GM12878 (cell line): ENCODE measurements around the gene BBS9. TPM values are rescaled to one million over a fixed set of nuclear protein-coding genes. Genes with fewer than 3 reads are reported as not detected.

Experiments
- ATAC-seq: fragments of 200-7000 bp; cut with Tn5 transposase; 3 replicates; pipeline ENCODE4 v1.9.1; 2020; ENCODE audit warnings: mild to moderate bottlenecking, moderate library complexity
- BruUV-seq: library from RNA; stranded (reverse); fragments of 400-500 nt; replicated peaks from 2 replicates; lab custom pipeline; 2021; lab: Mats Ljungman, UMichigan
- CTCF ChIA-PET: fragments of 300-600 bp; sonication (Branson Sonifier 250); formaldehyde crosslinking; extraction: SDS; loops from one replicate; lab custom pipeline; 2021; ENCODE audit warnings: inconsistent platforms; lab: Yijun Ruan, JAX
- POLR2A ChIA-PET: fragments of 350-600 bp; formaldehyde crosslinking; extraction: SDS; loops from one replicate; lab custom pipeline; 2021; ENCODE audit warnings: inconsistent platforms; lab: Charles Lee
- RAD21 ChIA-PET: fragments of 300-600 bp; sonication (Branson Sonifier 250); formaldehyde crosslinking; loops from one replicate; lab custom pipeline; 2023; ENCODE audit warnings: antibody characterized with exemption; ENCODE audit not compliant: unreplicated experiment; lab: Charles Lee
- SMC1A ChIA-PET: fragments of 300-600 bp; sonication (Branson Sonifier 250); formaldehyde crosslinking; loops from one replicate; lab custom pipeline; 2023; ENCODE audit not compliant: unreplicated experiment, uncharacterized antibody; lab: Charles Lee
- DNase-seq: peaks from one replicate; pipeline ENCODE4 v3.0.0-alpha.2; 2011; ENCODE audit warnings: low read depth, low spot score
- FAIRE-seq: peaks from 3 replicates; lab custom pipeline; 2011; peaks lifted over from hg19 to GRCh38; lab: Jason Lieb, UNC
- H2AFZ ChIP-seq: 2 replicates; pipeline ENCODE4 v1.6.0; 2011; ENCODE audit warnings: low read depth, low read length, control low read depth; ENCODE audit not compliant: control insufficient read depth
- H3K27ac ChIP-seq: 2 replicates; pipeline ENCODE4 v1.5.1; 2011; ENCODE audit warnings: control low read depth; ENCODE audit not compliant: control insufficient read depth, insufficient read depth
- H3K27me3 ChIP-seq, 2 experiments: replicated peaks in 1 of 2; 2 replicates each; pipeline versions ENCODE4 v1.6.0 to v1.6.1; 2011; ENCODE audit warnings: low read length in 1 of 2; ENCODE audit not compliant: control insufficient read depth in 2 of 2, insufficient read depth in 2 of 2
- H3K36me3 ChIP-seq, 2 experiments: 2 replicates each; pipeline ENCODE4 v1.5.1; 2011; ENCODE audit warnings: low read length in 1 of 2; ENCODE audit not compliant: control insufficient read depth in 2 of 2, insufficient read depth in 2 of 2
- H3K4me1 ChIP-seq: 2 replicates; pipeline ENCODE4 v1.6.1; 2011; ENCODE audit warnings: mild to moderate bottlenecking, low read length, moderate library complexity, mixed read lengths; ENCODE audit not compliant: control insufficient read depth, insufficient read depth
- H3K4me2 ChIP-seq: 2 replicates; pipeline ENCODE4 v1.6.0; 2011; ENCODE audit warnings: control low read depth; ENCODE audit not compliant: control insufficient read depth, insufficient read depth
- H3K4me3 ChIP-seq: fragments of 200-600 bp; sonication (generic); 2 replicates; pipeline ENCODE4 v1.5.1; 2016
- H3K79me2 ChIP-seq: 2 replicates; pipeline ENCODE4 v1.6.0; 2011; ENCODE audit warnings: low read length; ENCODE audit not compliant: control insufficient read depth, insufficient read depth
- H3K9ac ChIP-seq: 2 replicates; pipeline ENCODE4 v1.8.0; 2011; ENCODE audit warnings: low read length, control low read depth, mixed read lengths; ENCODE audit not compliant: control insufficient read depth, insufficient read depth
- H3K9me3 ChIP-seq: replicated peaks from 3 replicates; pipeline ENCODE4 v1.5.1; 2011; ENCODE audit warnings: mild to moderate bottlenecking, low read length; ENCODE audit not compliant: control insufficient read depth, insufficient read depth
- H4K20me1 ChIP-seq: 2 replicates; pipeline ENCODE4 v1.6.0; 2011; ENCODE audit not compliant: control insufficient read depth, insufficient read depth
- ASH2L ChIP-seq: fragments of 300-600, 200-600 bp; sonication (generic); IDR thresholded peaks from 2 replicates; pipeline ENCODE4 v1.6.1; 2017; ENCODE audit warnings: low read depth, mild to moderate bottlenecking, borderline replicate concordance
- CHD4 ChIP-seq: fragments of 200-600 bp; sonication (generic); IDR thresholded peaks from 2 replicates; pipeline ENCODE4 v1.6.1; 2016; ENCODE audit warnings: mild to moderate bottlenecking
- CTCF ChIP-seq, 3 experiments: IDR thresholded peaks in 2 of 3; conservative IDR thresholded peaks in 1 of 3; 2 replicates each; pipeline ENCODE4 v1.5.1; 2011; ENCODE audit warnings: low read depth in 3 of 3, low read length in 3 of 3, mild to moderate bottlenecking in 3 of 3, control low read depth in 2 of 3, moderate library complexity in 2 of 3, inconsistent platforms in 1 of 3, mixed read lengths in 1 of 3; ENCODE audit not compliant: control insufficient read depth in 2 of 3, insufficient read depth in 1 of 3; ENCODE audit errors: extremely low read depth in 1 of 3
- E4F1 ChIP-seq: fragments of 450-650 bp; IDR thresholded peaks from 2 replicates; pipeline ENCODE4 v1.6.1; 2018; ENCODE audit warnings: borderline replicate concordance, mild to moderate bottlenecking; ENCODE audit not compliant: partially characterized antibody
- MEF2A ChIP-seq: IDR thresholded peaks from 2 replicates; pipeline ENCODE4 v1.6.1; 2011; ENCODE audit warnings: low read depth, mild to moderate bottlenecking, low read length, moderate library complexity; ENCODE audit not compliant: insufficient read depth
- NR2C2 ChIP-seq: IDR thresholded peaks from 2 replicates; pipeline ENCODE4 v1.6.1; 2011; ENCODE audit warnings: borderline replicate concordance, low read depth; ENCODE audit not compliant: control insufficient read depth, insufficient read length
- NR2F1 ChIP-seq: fragments of 450-650 bp; conservative IDR thresholded peaks from 2 replicates; pipeline ENCODE4 v1.6.1; 2017; ENCODE audit warnings: mild to moderate bottlenecking
- RAD21 ChIP-seq: IDR thresholded peaks from 2 replicates; pipeline ENCODE4 v1.6.1; 2011; ENCODE audit warnings: mild to moderate bottlenecking, low read depth, low read length, moderate library complexity; ENCODE audit not compliant: insufficient read depth
- RCOR1 ChIP-seq: conservative IDR thresholded peaks from 2 replicates; pipeline ENCODE4 v1.6.1; 2012; ENCODE audit warnings: low read depth, low read length, improper control_type of control experiment
- SMC3 ChIP-seq: IDR thresholded peaks from 2 replicates; pipeline ENCODE4 v1.6.1; 2011; ENCODE audit warnings: low read length, improper control_type of control experiment, borderline replicate concordance
- SRF ChIP-seq, 2 experiments: IDR thresholded peaks; 2 replicates each; pipeline ENCODE4 v1.6.1; 2011; ENCODE audit warnings: low read depth in 2 of 2, low read length in 2 of 2, mild to moderate bottlenecking in 1 of 2, moderate library complexity in 1 of 2
- TAF1 ChIP-seq: IDR thresholded peaks from 2 replicates; pipeline ENCODE4 v1.6.1; 2011; ENCODE audit warnings: mild to moderate bottlenecking, low read depth, low read length, borderline replicate concordance
- WRNIP1 ChIP-seq: IDR thresholded peaks from 2 replicates; pipeline ENCODE4 v1.6.1; 2011; ENCODE audit warnings: low read depth, low read length, improper control_type of control experiment, borderline replicate concordance
- ZNF687 ChIP-seq: fragments of 450-650 bp; IDR thresholded peaks from 2 replicates; pipeline ENCODE4 v1.6.1; 2017; ENCODE audit warnings: mild to moderate bottlenecking, moderate library complexity
- WGBS: methylation state at CpG from one replicate; pipeline ENCODE4 v1.1.6; 2016; ENCODE audit warnings: low lambda C conversion rate; ENCODE audit not compliant: insufficient replicate concordance, insufficient coverage; ENCODE audit errors: missing lambda C conversion rate; 5-methylcytosine and 5-hydroxymethylcytosine counted together
- in situ Hi-C: fragments of 300-500 bp; cut with MboI; formaldehyde crosslinking; loops from 9 replicates; pipeline ENCODE4 v1.14.3; 2018; ENCODE audit warnings: mixed read lengths
- intact Hi-C: fragments of 100-400 bp; cut with micrococcal nuclease; formaldehyde crosslinking; loops from one replicate; pipeline ENCODE4 v1.14.2; 2022; ENCODE audit not compliant: unreplicated experiment
- polyA plus RNA-seq, 11 experiments: library from polyadenylated mRNA; depleted of rRNA in 4 of 11; unstranded in 6 of 11; stranded (reverse) in 5 of 11; fragments of >200 nt; fragmentation: Nextera tagmentation in 4 of 11; fragmentation: Illumina TruSeq in 1 of 11; extraction: Ambion mirVana in 4 of 11; extraction: Trizol in 1 of 11; gene quantifications; 1 replicate in 1 of 11; 2 replicates in 10 of 11; pipeline versions ENCODE4 v1.2.1 to v1.2.3, GENCODE V29; 2011 to 2016; ENCODE audit warnings: inconsistent platforms in 2 of 11, missing spikeins in 2 of 11, low read depth in 1 of 11
- total RNA-seq, 4 experiments: library from RNA; depleted of rRNA in 3 of 4; stranded (reverse); fragments of >200 nt in 3 of 4; fragmentation: Illumina TruSeq in 1 of 4; extraction: Trizol in 1 of 4; gene quantifications; 2 replicates each; pipeline versions ENCODE4 v1.2.1 to v1.2.3, GENCODE V29; 2013 to 2021

BBS9 gene
- total and polyA plus RNA-seq, 10 of the 15 experiments (the other 5 are each of a cell fraction or from before 2014, with no cell fraction given): 1.2 to 5.6 (median 2.3) TPM

- TF ChIP-seq MEF2A: no peak
- TF ChIP-seq NR2C2: no peak
- TF ChIP-seq CTCF (IDR thresholded peaks at IDR 0.05 in 2 of 3, conservative IDR thresholded peaks at IDR 0.05 in 1 of 3; ENCODE audit: control insufficient read depth in 2 of 3, extremely low read depth in 1 of 3, insufficient read depth in 1 of 3, low read depth in 3 of 3, low read length in 3 of 3): peak; percentile 34 to 59 (median 44); a peak in 4 of 6 replicates
- TF ChIP-seq SMC3: peak; percentile 56; the same call in 1 of the 2 replicates
- TF ChIP-seq TAF1: no peak
- no peak for TF ChIP-seq WRNIP1
- TF ChIP-seq RCOR1: no peak
- no peak for TF ChIP-seq SRF (IDR thresholded peaks at IDR 0.05; ENCODE audit: low read depth in 2 of 2, low read length in 2 of 2)
- TF ChIP-seq RAD21: peak; percentile 71
Observed at GRCh38 chr7:33243319-33243881, 114.0 kb downstream of the BBS9 start (continued).

GRCh38 chr7:33248671-33249070 lies 119.3 kb downstream of the BBS9 start:
- RAD21 ChIA-PET: no interaction called here
- in situ Hi-C loops: loop anchor here (10.0 kb wide), 1 partner anchor 686 kb away; no protein-coding TSS in a partner anchor
- ATAC-seq (no peak), DNase-seq (no peak), FAIRE-seq (no peak)
- 76% methylated on average over 4 of the region's 4 CpGs for WGBS
- Histone ChIP-seq H3K9ac (no peak overlapping the region), H2AFZ (no peak overlapping the region), H3K4me3 (no peak overlapping the region), H3K4me2 (no peak overlapping the region), H3K27ac (no peak overlapping the region), H3K36me3 (no peaks in the 10 kb centered on the region), H3K9me3 (no peaks in the 10 kb centered on the region), H4K20me1 (no peaks in the 10 kb centered on the region), H3K27me3 (no peaks in the 10 kb centered on the region), H3K4me1 (no peaks in the 10 kb centered on the region), H3K79me2 (no peaks in the 10 kb centered on the region)
- intact Hi-C loops: loop anchor here (10.0 kb wide), 1 partner anchor 176 kb away; no protein-coding TSS in a partner anchor
- BruUV-seq: no TSS peak
- CTCF ChIA-PET: no interaction called here
- SMC1A ChIA-PET: interaction anchor here (0.8 to 1.9 kb wide), 3 partner anchors 11 to 54 kb away, joined by 3 to 5 read pairs (median 3); no protein-coding TSS in a partner anchor
- POLR2A ChIA-PET: no interaction called here
- no peak for TF ChIP-seq CHD4
- TF ChIP-seq ASH2L: no peak
- TF ChIP-seq NR2F1: no peak
- TF ChIP-seq ZNF687: no peak
- no peak for TF ChIP-seq E4F1
